Nephron (organoid): ENCODE measurements around the gene NSG2.
"Not testable (repeated sequence)": the region's sequence is repeated elsewhere in the genome, so short reads cannot be mapped to it uniquely, and the experiment has no call there.

Source experiments
- H3K27ac Mint-ChIP-seq, 3 experiments: 2 replicates each; pipeline ENCODE4 v1.8.0; 2020; ENCODE audit warnings: mixed read lengths in 3 of 3, mild to moderate bottlenecking in 2 of 3, moderate library complexity in 1 of 3
- H3K27me3 Mint-ChIP-seq: 2 replicates; pipeline ENCODE4 v1.8.0; 2021; ENCODE audit warnings: low read depth, mild to moderate bottlenecking, moderate library complexity, mixed read lengths
- H3K36me3 Mint-ChIP-seq: 2 replicates; pipeline ENCODE4 v1.8.0; 2020; ENCODE audit warnings: low read depth, mixed read lengths
- H3K4me1 Mint-ChIP-seq: 2 replicates; pipeline ENCODE4 v1.8.0; 2020; ENCODE audit warnings: mixed read lengths
- H3K4me3 Mint-ChIP-seq, 3 experiments: 2 replicates each; pipeline ENCODE4 v1.8.0; 2020; ENCODE audit warnings: mild to moderate bottlenecking in 3 of 3, mixed read lengths in 3 of 3, moderate library complexity in 2 of 3
- H3K9me3 Mint-ChIP-seq: 2 replicates; pipeline ENCODE4 v1.8.0; 2020; ENCODE audit warnings: mixed read lengths
- TF ChIP-seq, protein P1 (sequence below), 3 experiments: fragments of 200-600 bp; sonication (generic); IDR thresholded peaks; one replicate each; pipeline ENCODE4 v1.5.0; 2021; ENCODE audit warnings: antibody characterized with exemption in 3 of 3; ENCODE audit not compliant: unreplicated experiment in 3 of 3

NSG2 gene

DNA sequence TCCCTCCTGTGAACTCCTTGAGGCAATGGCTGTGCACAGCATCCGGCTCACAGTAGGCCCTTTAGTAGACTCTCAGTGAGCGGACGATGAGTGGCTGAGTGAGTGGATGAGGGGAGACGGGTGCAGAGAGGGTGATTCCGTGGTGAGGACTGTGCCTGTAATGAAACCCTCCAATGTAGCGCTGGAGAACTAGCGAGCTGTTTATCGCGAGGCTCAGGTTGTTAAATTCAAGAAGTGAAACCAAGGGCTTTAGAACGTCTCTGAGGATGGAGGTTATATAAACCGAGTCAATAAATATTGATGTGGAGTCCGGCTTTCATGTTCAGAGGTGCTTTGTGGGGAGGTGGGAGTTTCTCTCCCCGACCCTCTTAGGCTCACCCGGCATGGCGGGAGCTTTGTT lies 53.2 kb downstream of the NSG2 start:
- no peaks in the 10 kb centered on the region for H3K4me1 Mint-ChIP-seq
- H3K27me3 Mint-ChIP-seq: peaks cover 18% of the 10 kb centered on the region
- H3K4me3 Mint-ChIP-seq: no peak overlapping the region
- H3K27ac Mint-ChIP-seq: no peak overlapping the region
- H3K36me3 Mint-ChIP-seq: no peaks in the 10 kb centered on the region
- no peaks in the 10 kb centered on the region for H3K9me3 Mint-ChIP-seq
- TF ChIP-seq, protein P1, sequence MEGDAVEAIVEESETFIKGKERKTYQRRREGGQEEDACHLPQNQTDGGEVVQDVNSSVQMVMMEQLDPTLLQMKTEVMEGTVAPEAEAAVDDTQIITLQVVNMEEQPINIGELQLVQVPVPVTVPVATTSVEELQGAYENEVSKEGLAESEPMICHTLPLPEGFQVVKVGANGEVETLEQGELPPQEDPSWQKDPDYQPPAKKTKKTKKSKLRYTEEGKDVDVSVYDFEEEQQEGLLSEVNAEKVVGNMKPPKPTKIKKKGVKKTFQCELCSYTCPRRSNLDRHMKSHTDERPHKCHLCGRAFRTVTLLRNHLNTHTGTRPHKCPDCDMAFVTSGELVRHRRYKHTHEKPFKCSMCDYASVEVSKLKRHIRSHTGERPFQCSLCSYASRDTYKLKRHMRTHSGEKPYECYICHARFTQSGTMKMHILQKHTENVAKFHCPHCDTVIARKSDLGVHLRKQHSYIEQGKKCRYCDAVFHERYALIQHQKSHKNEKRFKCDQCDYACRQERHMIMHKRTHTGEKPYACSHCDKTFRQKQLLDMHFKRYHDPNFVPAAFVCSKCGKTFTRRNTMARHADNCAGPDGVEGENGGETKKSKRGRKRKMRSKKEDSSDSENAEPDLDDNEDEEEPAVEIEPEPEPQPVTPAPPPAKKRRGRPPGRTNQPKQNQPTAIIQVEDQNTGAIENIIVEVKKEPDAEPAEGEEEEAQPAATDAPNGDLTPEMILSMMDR (IDR thresholded peaks at IDR 0.05; ENCODE audit: unreplicated experiment in 3 of 3): no peak

DNA sequence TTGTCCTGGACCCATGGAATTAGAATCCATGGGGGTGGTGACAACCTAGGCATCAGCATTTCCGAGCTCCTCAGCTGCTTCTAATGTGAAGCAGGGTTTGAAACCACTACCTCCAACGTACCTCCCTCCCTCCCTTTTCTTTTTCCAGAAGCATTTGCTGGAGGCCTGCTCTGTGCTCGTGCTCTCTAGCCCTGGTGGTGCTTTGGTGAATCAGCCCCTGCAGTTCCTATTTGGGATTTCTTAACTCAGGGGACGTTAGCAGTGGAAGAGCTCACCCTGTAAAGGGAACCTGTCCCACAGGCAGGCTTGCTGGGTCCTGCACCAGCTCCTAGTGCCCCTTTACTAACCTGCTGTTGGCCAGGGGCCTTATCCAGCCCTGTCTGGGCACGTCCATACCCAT lies 55.0 kb downstream of the NSG2 start:
- H3K36me3 Mint-ChIP-seq: no peaks in the 10 kb centered on the region
- peaks cover 19% of the 10 kb centered on the region for H3K27me3 Mint-ChIP-seq
- H3K9me3 Mint-ChIP-seq: no peaks in the 10 kb centered on the region
- H3K4me3 Mint-ChIP-seq: no peak overlapping the region
- no peak overlapping the region for H3K27ac Mint-ChIP-seq
- TF ChIP-seq, protein P1 (IDR thresholded peaks at IDR 0.05; ENCODE audit: unreplicated experiment in 3 of 3): no peak
- H3K4me1 Mint-ChIP-seq: no peaks in the 10 kb centered on the region

DNA sequence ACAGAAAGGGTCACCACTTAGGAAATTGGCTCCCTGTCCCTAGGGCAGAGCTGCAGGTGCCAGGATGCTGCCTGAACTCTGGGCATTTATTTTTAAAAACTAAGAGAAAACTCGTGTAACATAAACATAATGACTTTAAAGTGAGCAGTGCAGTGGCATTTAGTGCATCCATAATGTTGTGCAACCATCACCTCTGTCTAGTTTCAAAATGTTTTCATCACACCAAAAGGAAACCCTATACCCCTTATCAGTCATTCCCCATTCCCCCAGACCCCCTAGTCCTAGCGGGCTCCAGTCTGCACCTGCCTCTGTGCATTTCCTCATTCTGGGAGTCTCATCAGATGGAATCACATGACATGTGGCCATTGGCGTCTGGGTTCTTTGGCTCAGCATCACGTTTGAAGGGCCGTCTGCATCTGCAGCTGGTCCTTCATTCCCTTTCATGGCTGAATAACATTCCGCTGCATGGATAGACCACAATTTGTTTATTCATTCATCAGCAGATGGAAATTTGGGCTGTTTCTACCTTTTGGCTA lies 55.8 kb downstream of the NSG2 start:
- H3K27ac Mint-ChIP-seq: no peak overlapping the region
- no peaks in the 10 kb centered on the region for H3K4me1 Mint-ChIP-seq
- no peaks in the 10 kb centered on the region for H3K9me3 Mint-ChIP-seq
- TF ChIP-seq, protein P1 (IDR thresholded peaks at IDR 0.05; ENCODE audit: unreplicated experiment in 3 of 3): no peak
- no peak overlapping the region for H3K4me3 Mint-ChIP-seq
- H3K36me3 Mint-ChIP-seq: no peaks in the 10 kb centered on the region
- peaks cover 21% of the 10 kb centered on the region for H3K27me3 Mint-ChIP-seq

DNA sequence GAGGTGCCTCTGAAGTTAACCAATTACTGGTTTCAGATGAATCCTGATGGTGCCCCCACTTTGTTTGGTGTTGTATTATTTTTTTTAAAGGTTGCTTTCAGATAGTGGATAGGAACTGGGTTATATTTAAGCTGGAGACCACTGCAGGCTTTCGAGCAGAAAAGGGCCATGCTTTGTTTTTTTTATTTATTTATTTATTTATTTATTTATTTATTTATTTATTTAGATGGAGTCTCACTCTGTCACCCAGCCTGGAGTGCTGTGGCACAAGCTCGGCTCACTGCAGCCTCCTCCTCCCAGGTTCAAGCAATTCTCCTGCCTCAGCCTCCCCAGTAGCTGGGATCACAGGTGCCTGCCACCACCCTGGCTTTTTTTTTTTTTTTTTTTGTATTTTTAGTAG lies 57.1 kb downstream of the NSG2 start:
- peaks cover 21% of the 10 kb centered on the region for H3K27me3 Mint-ChIP-seq
- not testable (repeated sequence) for H3K4me3 Mint-ChIP-seq, H3K36me3 Mint-ChIP-seq, H3K27ac Mint-ChIP-seq, H3K4me1 Mint-ChIP-seq, H3K9me3 Mint-ChIP-seq

DNA sequence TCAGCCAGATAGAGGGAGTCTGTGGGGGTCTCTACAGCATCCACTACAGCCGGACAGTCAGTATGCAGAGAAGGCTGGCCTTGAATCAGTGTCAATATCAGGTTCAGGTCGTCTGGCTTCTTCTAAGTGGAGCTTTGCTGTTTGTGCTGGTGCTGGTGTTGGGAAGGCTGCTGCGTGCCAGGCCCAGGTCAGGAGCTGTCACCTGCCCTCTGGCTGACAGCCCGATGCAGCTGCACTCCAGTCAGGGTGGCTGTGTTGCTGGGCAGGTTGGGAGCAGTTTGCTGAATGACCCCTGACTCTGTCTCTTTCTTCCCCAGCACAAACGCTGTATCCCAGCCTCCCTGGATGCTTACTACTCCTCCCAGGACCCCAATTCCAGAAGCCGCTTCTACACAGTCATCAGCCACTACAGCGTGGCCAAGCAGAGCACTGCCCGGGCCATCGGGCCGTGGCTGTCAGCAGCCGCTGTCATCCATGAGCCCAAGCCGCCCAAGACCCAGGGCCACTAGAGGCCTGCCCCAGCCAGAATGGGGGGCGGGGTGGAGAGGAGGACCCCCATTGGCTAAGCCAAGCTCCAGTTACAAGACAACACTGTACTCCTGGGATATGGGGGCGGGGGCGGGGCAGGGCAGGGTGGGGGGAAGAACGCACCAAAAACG lies 61.6 kb downstream of the NSG2 start:
- Mint-ChIP-seq H3K27ac (no peak overlapping the region), H3K4me1 (no peaks in the 10 kb centered on the region), H3K27me3 (peaks cover 25% of the 10 kb centered on the region), H3K4me3 (no peak overlapping the region), H3K9me3 (no peaks in the 10 kb centered on the region), H3K36me3 (no peaks in the 10 kb centered on the region)
- TF ChIP-seq, protein P1 (IDR thresholded peaks at IDR 0.05; ENCODE audit: unreplicated experiment in 3 of 3): no peak

DNA sequence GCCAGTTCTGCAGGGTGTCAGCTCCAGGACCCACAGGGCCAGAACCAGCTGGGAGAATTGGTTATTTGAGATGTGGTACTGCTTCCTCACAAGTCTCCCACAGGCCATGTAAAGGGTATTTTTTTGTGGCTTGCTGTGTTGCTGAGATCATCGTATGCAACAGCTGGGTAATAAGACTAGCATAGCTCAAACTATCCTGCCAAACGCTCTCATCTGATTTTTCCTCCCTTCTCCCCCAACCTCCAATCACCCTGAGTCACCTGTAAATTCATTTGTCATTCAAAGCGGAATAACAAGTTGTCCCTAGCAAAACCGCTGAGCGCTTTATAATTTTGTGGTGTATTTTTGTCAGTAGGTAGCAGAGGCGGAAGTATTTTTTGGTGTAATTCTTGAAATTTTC lies 63.2 kb downstream of the NSG2 start:
- no peaks in the 10 kb centered on the region for H3K36me3 Mint-ChIP-seq
- no peaks in the 10 kb centered on the region for H3K4me1 Mint-ChIP-seq
- TF ChIP-seq, protein P1 (IDR thresholded peaks at IDR 0.05; ENCODE audit: unreplicated experiment in 3 of 3): no peak
- H3K27me3 Mint-ChIP-seq: peaks cover 22% of the 10 kb centered on the region
- no peaks in the 10 kb centered on the region for H3K9me3 Mint-ChIP-seq
- no peak overlapping the region for H3K4me3 Mint-ChIP-seq
- no peak overlapping the region for H3K27ac Mint-ChIP-seq
